Lower leg skin (tissue), 3 donors: ENCODE measurements around the gene FANCD2.

Experiments
- CTCF ChIP-seq, 3 donors: fragments of 450-650 bp; IDR thresholded peaks; one replicate each; pipeline ENCODE4 v1.5.1; 2016; ENCODE audit warnings: antibody characterized with exemption in 3 of 3, mild to moderate bottlenecking in 3 of 3, moderate library complexity in 2 of 3
- POLR2A ChIP-seq, 2 donors: fragments of 450-650 bp; IDR thresholded peaks; one replicate each; pipeline ENCODE4 v1.6.1; 2016 to 2017; ENCODE audit warnings: antibody characterized with exemption in 2 of 2, mild to moderate bottlenecking in 1 of 2, moderate library complexity in 1 of 2

DNA sequence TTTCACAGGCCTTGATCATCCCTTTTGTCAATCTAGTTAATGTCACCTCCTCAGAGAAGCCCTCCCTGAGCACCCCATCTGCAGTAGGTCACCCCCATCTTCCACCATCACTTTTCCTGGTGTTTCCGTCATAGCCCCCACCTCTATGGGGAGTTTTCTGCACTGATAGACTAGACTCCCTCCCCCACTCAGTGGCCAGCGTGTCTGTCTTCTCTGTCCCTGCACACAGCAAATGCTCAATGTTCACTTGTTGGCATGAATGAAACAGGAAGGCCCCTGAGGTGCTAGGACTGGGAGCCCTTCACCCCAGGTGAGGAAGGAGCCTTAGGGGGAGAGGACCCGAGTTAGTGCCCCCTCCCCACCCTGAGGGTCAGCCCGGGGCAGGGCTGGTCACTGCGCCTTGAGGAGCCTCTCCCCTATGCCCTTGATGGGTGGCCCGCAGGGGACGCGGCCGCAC lies 15.8 kb upstream of the FANCD2 start:
- TF ChIP-seq CTCF (IDR thresholded peaks at IDR 0.05) (no peak), POLR2A (IDR thresholded peaks at IDR 0.05) (no peak)
